Hepatocyte (in vitro differentiated cells): ENCODE data around the gene BRINP2.

ENCODE experiments used
- CTCF ChIP-seq: fragments of 200-600 bp; sonication (generic); IDR thresholded peaks from 2 replicates; pipeline ENCODE4 v1.5.1; 2016; ENCODE audit warnings: antibody characterized with exemption, mild to moderate bottlenecking; ENCODE audit not compliant: poor library complexity
- EZH2phosphoT487 ChIP-seq: fragments of 200-600 bp; sonication (generic); IDR thresholded peaks from one replicate; pipeline ENCODE4 v1.6.1; 2018; ENCODE audit warnings: antibody characterized with exemption, mild to moderate bottlenecking, low read depth, moderate library complexity; ENCODE audit not compliant: unreplicated experiment, severe bottlenecking

- TF ChIP-seq CTCF (no peak), EZH2phosphoT487 (no peak)
Measured at GRCh38 chr1:177230228-177231016, 59.7 kb downstream of the BRINP2 start.
